Bronchial epithelial cell (primary cell): Measurements from ENCODE around the gene PSMF1. TPM values are rescaled to one million over a fixed set of nuclear protein-coding genes. Genes with fewer than 3 reads are reported as not detected.
A peak's percentile ranks its signal among the peaks of the same experiment; 100 is the strongest.

Experiments used
- DNase-seq: peaks from one replicate; pipeline ENCODE4 v3.0.0-alpha.2; 2010; ENCODE audit warnings: low read depth
- FAIRE-seq: peaks from 2 replicates; lab custom pipeline; 2011; peaks lifted over from hg19 to GRCh38; lab: Jason Lieb, UNC
- H3K27me3 ChIP-seq: 2 replicates; pipeline ENCODE4 v1.5.1; 2011; ENCODE audit warnings: low read length; ENCODE audit not compliant: control insufficient read depth, insufficient read depth
- H3K36me3 ChIP-seq: 2 replicates; pipeline ENCODE4 v1.5.1; 2011; ENCODE audit warnings: low read length; ENCODE audit not compliant: control insufficient read depth, insufficient read depth
- H3K4me3 ChIP-seq: 2 replicates; pipeline ENCODE4 v1.5.1; 2011; ENCODE audit warnings: mild to moderate bottlenecking, low read depth, low read length, control low read depth
- CTCF ChIP-seq: IDR thresholded peaks from 2 replicates; pipeline ENCODE4 v1.5.1; 2011; ENCODE audit warnings: mild to moderate bottlenecking, moderate library complexity, low read length, control low read depth, inconsistent platforms; ENCODE audit not compliant: insufficient read depth, severe bottlenecking
- total RNA-seq: library from RNA; depleted of rRNA; stranded (reverse); fragments of >200 nt; gene quantifications from 2 replicates; pipeline ENCODE4 v1.2.1, GENCODE V29; 2014

The PSMF1 gene
- total RNA-seq, 1 donor from 2014 or later: 20.3 TPM

GRCh38 chr20:1184638-1185315 is 66.4 kb downstream of the PSMF1 start, which contains the start of gene TMEM74B:
Gene TMEM74B, minus strand, starts transcription at chr20:1184981. Its CDS starts 1,180 bp downstream, at chr20:1183801.
- FAIRE-seq: no peak
- Histone ChIP-seq H3K27me3 (peaks cover 18% of the 10 kb centered on the region), H3K4me3 (peak within 1 kb of the TSS; percentile 35), H3K36me3 (no peaks in the 10 kb centered on the region)
- DNase-seq: no peak
- no peak for TF ChIP-seq CTCF

GRCh38 chr20:1185316-1185741 is 66.9 kb downstream of the PSMF1 start:
- no peak for TF ChIP-seq CTCF
- Histone ChIP-seq H3K27me3 (peaks cover 18% of the 10 kb centered on the region), H3K36me3 (no peaks in the 10 kb centered on the region), H3K4me3 (peak overlapping the region; percentile 35)
- FAIRE-seq: no peak
- DNase-seq: no peak

GRCh38 chr20:1185790-1186334 is 67.5 kb downstream of the PSMF1 start:
- Histone ChIP-seq H3K36me3 (no peaks in the 10 kb centered on the region), H3K27me3 (peaks cover 18% of the 10 kb centered on the region), H3K4me3 (peak overlapping the region; percentile 35)
- peak; percentile 77 for TF ChIP-seq CTCF
- FAIRE-seq (no peak), DNase-seq (peak; percentile 24)

GRCh38 chr20:1186367-1186991 is 68.1 kb downstream of the PSMF1 start:
- no peak for FAIRE-seq
- DNase-seq: no peak
- H3K36me3 ChIP-seq: no peaks in the 10 kb centered on the region
- no peak for TF ChIP-seq CTCF
- no peak overlapping the region for H3K4me3 ChIP-seq
- H3K27me3 ChIP-seq: peaks cover 18% of the 10 kb centered on the region

GRCh38 chr20:1187605-1188171 is 69.3 kb downstream of the PSMF1 start:
- DNase-seq (no peak), FAIRE-seq (no peak)
- Histone ChIP-seq H3K27me3 (peaks cover 16% of the 10 kb centered on the region), H3K4me3 (no peak overlapping the region), H3K36me3 (no peaks in the 10 kb centered on the region)
- no peak for TF ChIP-seq CTCF
